Measurements from ENCODE around the gene CCDC9B. TPM values are rescaled to one million over a fixed set of nuclear protein-coding genes. Genes with fewer than 3 reads are reported as not detected.

The CCDC9B gene
- total RNA-seq, 1 experiment from 2014 or later: 1.4 TPM

- TF ChIP-seq AR (CRISPR knock-in tag; IDR thresholded peaks at IDR 0.05): no peak
- TF ChIP-seq TCF7 (CRISPR knock-in tag; IDR thresholded peaks at IDR 0.05; ENCODE audit: low read depth): peak; percentile 18; the same call in 1 of the 2 replicates
- TF ChIP-seq STAT6 (CRISPR knock-in tag; conservative IDR thresholded peaks at IDR 0.05; ENCODE audit: low read depth): no peak
- TF ChIP-seq KAT7 (CRISPR knock-in tag; IDR thresholded peaks at IDR 0.05; ENCODE audit: borderline replicate concordance): 0 out of 2 replicates have a peak, but pooled peaks have one; percentile 49
- TF ChIP-seq ESRRA (CRISPR knock-in tag; IDR thresholded peaks at IDR 0.05; ENCODE audit: borderline replicate concordance): 0 out of 2 replicates have a peak, but pooled peaks have one; percentile 65
- no peak for TF ChIP-seq ZBTB21 (CRISPR knock-in tag; IDR thresholded peaks at IDR 0.05; ENCODE audit: borderline replicate concordance)
- 0 out of 2 replicates have a peak, but pooled peaks have one; percentile 14 for TF ChIP-seq IRF1 (CRISPR knock-in tag; IDR thresholded peaks at IDR 0.05)
- 0 out of 2 replicates have a peak, but pooled peaks have one; percentile 37 for TF ChIP-seq ZBTB43 (CRISPR knock-in tag; IDR thresholded peaks at IDR 0.05)
These were observed 17.2 kb upstream of the CCDC9B start, which contains the start of gene DISP2 (continued) for GRCh38 chr15:40357723-40358470.

- peak overlapping the region; percentile 72 for H3K4me3 Mint-ChIP-seq
- ChIA-PET CTCF (interaction anchor here (1.0 to 7.2 kb wide), 8 partner anchors 10 to 83 kb away, joined by 3 to 63 read pairs (median 8); no protein-coding TSS in a partner anchor), POLR2A (interaction anchor here (0.9 kb wide), 1 partner anchor 9 kb away, joined by 3 read pairs; no protein-coding TSS in a partner anchor)
- H3K9me3 Mint-ChIP-seq: no peaks in the 10 kb centered on the region
- peaks cover 32% of the 10 kb centered on the region for H3K4me1 Mint-ChIP-seq
- no peaks in the 10 kb centered on the region for H3K36me3 Mint-ChIP-seq
- ATAC-seq (no peak), DNase-seq (ENCODE audit: low spot score) (no peak)
- H3K27ac Mint-ChIP-seq: no peak overlapping the region
- H3K27me3 Mint-ChIP-seq (ENCODE audit: low read depth): peaks cover 30% of the 10 kb centered on the region
- TF ChIP-seq NFYB (CRISPR knock-in tag; conservative IDR thresholded peaks at IDR 0.05; ENCODE audit: low read depth): no peak
- TF ChIP-seq ERG (CRISPR knock-in tag; IDR thresholded peaks at IDR 0.05): no peak
- no peak for TF ChIP-seq ZNF281 (CRISPR knock-in tag; IDR thresholded peaks at IDR 0.05)
- no peak for TF ChIP-seq OVOL2 (CRISPR knock-in tag; IDR thresholded peaks at IDR 0.05; ENCODE audit: borderline replicate concordance)
- TF ChIP-seq CTCF (IDR thresholded peaks at IDR 0.05): no peak
- no peak for TF ChIP-seq CBFB (CRISPR knock-in tag; IDR thresholded peaks at IDR 0.05; ENCODE audit: low read depth)
- TF ChIP-seq NR2C2 (CRISPR knock-in tag; IDR thresholded peaks at IDR 0.05): no peak
- no peak for TF ChIP-seq ZBTB21 (CRISPR knock-in tag; IDR thresholded peaks at IDR 0.05; ENCODE audit: borderline replicate concordance)
- no peak for TF ChIP-seq RELA (CRISPR knock-in tag; IDR thresholded peaks at IDR 0.05; ENCODE audit: borderline replicate concordance)
- no peak for TF ChIP-seq CREM (CRISPR knock-in tag; IDR thresholded peaks at IDR 0.05)
- no peak for TF ChIP-seq NFATC4 (CRISPR knock-in tag; IDR thresholded peaks at IDR 0.05)
- TF ChIP-seq ETV6 (CRISPR knock-in tag; IDR thresholded peaks at IDR 0.05): no peak
- no peak for TF ChIP-seq ATF1 (CRISPR knock-in tag; IDR thresholded peaks at IDR 0.05)
- no peak for TF ChIP-seq GTF2I (CRISPR knock-in tag; conservative IDR thresholded peaks at IDR 0.05)
- TF ChIP-seq MXD4 (CRISPR knock-in tag; IDR thresholded peaks at IDR 0.05; ENCODE audit: borderline replicate concordance): no peak
These were observed 16.5 kb upstream of the CCDC9B start for GRCh38 chr15:40357246-40357645.

Data from WTC11 (cell line).